Lower lobe of right lung (tissue), 2 donors: ENCODE data around the gene IQCF6. TPM values are rescaled to one million over a fixed set of nuclear protein-coding genes. Genes with fewer than 3 reads are reported as not detected.

Experiments used
- ATAC-seq, 2 donors: fragments of 200-7000 bp; cut with Tn5 transposase; one replicate each; pipeline ENCODE4 v1.9.1; 2020 to 2022; ENCODE audit warnings: mild to moderate bottlenecking in 2 of 2, moderate library complexity in 2 of 2
- DNase-seq: peaks from one replicate; pipeline ENCODE4 v3.0.0-alpha.2; 2020
- H3K27ac ChIP-seq: fragments of 200-600 bp; one replicate; pipeline ENCODE4 v1.8.0; 2022
- H3K27me3 ChIP-seq: fragments of 200-600 bp; one replicate; pipeline ENCODE4 v1.8.0; 2022; ENCODE audit warnings: low read depth
- H3K36me3 ChIP-seq: fragments of 200-600 bp; one replicate; pipeline ENCODE4 v1.8.0; 2022; ENCODE audit warnings: mild to moderate bottlenecking
- H3K4me1 ChIP-seq: fragments of 200-600 bp; one replicate; pipeline ENCODE4 v1.8.0; 2022
- H3K4me3 ChIP-seq: fragments of 200-600 bp; one replicate; pipeline ENCODE4 v1.8.0; 2022; ENCODE audit warnings: mild to moderate bottlenecking
- H3K9me3 ChIP-seq: fragments of 200-600 bp; one replicate; pipeline ENCODE4 v1.8.0; 2022
- intact Hi-C: fragments of 100-400 bp; cut with DNase I; formaldehyde crosslinking; loops from one replicate; pipeline ENCODE4 v1.11.0; 2022
- long read RNA-seq: library from polyadenylated mRNA; unstranded; transcript quantifications from one replicate; pipeline ENCODE4 v2.0.0, GENCODE V29; 2021
- total RNA-seq: library from RNA; stranded (reverse); fragmentation: NEBNext Ultra II Directional; extraction: Animal tissue kit (Norgen Biotek cat#: 25700); gene quantifications from one replicate; pipeline ENCODE4 v1.2.1, GENCODE V29; 2021
- TF ChIP-seq, protein P1 (sequence below): fragments of 200-600 bp; IDR thresholded peaks from one replicate; pipeline ENCODE4 v1.8.0; 2022; ENCODE audit warnings: antibody characterized with exemption, mild to moderate bottlenecking
- donor health status: DM: no; HTN: yes; CAD: no; lungs with severe emphysema.

The IQCF6 gene
- not detected for total RNA-seq
- long read RNA-seq = 0 reads

DNA sequence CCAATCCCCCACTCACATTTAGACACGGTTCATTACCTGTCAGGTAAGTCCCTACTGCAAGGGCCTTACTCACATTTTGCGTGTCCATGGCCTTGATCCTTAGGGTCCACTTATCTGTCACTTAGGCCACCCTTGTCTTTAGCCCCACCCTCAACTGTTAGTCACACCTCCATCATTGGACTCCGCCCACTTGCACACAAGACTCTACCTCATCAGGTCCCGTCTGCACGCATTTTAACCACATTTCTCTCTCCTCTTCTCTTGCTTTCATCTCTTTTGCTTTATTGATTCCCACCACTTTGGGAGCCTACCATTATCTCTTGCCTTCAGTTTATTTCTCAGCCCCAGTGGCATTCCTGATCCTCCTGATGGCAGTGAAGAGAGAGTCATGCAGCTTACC, at the start of gene IQCF6:
Gene IQCF6, minus strand, starts transcription at position 101 of the 400 bp plus-strand sequence. Its CDS starts 13 bp downstream, at position 88.
- Histone ChIP-seq H3K4me3 (no peak within 1 kb of the TSS), H3K27ac (no peak within 1 kb of the TSS), H3K9me3 (no peaks in the 10 kb centered on the region), H3K36me3 (no peaks in the 10 kb centered on the region), H3K4me1 (no peaks in the 10 kb centered on the region), H3K27me3 (peaks cover 4% of the 10 kb centered on the region)
- intact Hi-C loops = no loop called here
- TF ChIP-seq, protein P1, sequence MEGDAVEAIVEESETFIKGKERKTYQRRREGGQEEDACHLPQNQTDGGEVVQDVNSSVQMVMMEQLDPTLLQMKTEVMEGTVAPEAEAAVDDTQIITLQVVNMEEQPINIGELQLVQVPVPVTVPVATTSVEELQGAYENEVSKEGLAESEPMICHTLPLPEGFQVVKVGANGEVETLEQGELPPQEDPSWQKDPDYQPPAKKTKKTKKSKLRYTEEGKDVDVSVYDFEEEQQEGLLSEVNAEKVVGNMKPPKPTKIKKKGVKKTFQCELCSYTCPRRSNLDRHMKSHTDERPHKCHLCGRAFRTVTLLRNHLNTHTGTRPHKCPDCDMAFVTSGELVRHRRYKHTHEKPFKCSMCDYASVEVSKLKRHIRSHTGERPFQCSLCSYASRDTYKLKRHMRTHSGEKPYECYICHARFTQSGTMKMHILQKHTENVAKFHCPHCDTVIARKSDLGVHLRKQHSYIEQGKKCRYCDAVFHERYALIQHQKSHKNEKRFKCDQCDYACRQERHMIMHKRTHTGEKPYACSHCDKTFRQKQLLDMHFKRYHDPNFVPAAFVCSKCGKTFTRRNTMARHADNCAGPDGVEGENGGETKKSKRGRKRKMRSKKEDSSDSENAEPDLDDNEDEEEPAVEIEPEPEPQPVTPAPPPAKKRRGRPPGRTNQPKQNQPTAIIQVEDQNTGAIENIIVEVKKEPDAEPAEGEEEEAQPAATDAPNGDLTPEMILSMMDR = no peak
- ATAC-seq (no peak), DNase-seq (no peak)

DNA sequence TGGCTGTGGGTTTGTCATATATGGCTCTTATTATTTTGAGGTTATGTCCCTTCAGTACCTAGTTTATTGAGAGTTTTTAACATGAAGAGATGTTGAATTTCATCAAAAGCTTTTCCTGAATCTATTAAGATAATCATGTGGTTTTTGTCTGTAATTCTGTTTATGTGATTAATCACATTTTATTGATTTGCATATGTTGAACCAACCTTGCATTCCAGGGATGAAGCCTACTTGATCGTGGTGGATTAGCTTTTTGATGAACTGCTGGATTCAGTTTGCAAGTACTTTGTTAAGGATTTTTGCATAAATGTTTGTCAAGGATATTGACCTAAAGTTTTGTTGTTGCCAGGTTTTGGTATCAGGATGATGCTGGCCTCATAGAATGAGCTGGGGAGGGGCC, 49.3 kb upstream of the IQCF6 start:
- Histone ChIP-seq H3K4me3 (no peak overlapping the region), H3K9me3 (peaks cover 10% of the 10 kb centered on the region), H3K27ac (no peak overlapping the region), H3K27me3 (no peaks in the 10 kb centered on the region), H3K36me3 (no peaks in the 10 kb centered on the region), H3K4me1 (no peaks in the 10 kb centered on the region)
- TF ChIP-seq, protein P1 = no peak
- intact Hi-C loops = no loop called here
- ATAC-seq = no peak
- DNase-seq = no peak

DNA sequence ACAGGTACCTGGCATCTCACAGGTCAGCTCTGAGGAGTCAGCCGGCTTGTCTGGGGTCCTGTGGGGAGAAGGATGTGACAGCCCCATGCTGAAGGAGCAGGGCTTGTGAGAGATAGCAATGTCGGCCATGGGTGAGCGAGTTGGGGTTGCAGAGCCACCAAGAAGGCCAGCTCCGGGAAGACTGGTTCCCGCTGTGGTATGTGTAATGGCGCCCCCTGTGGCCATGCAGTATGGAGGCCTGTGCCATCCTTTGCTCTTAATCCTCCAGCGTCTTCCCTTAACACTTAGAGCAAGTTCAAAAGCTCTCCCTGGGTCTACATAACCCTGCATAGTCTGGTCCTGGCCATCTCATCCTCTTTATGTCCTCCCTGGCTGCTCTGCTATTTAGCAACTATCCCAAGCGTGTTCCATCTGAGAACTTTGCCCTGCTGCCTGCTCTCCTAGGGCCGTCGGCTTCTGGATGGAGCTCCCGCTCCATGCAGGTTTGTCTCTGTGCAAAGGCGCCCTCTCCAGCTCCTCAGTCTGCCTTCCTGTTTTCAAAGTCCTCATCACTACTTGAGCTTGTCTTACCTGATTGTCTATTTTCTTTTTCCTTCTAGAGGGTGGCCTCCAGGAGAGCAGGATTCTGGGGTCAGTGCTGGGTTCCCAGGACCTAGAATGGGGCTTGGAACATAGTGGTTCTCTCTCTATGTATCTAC, 40.8 kb upstream of the IQCF6 start:
- TF ChIP-seq, protein P1 = no peak
- Histone ChIP-seq H3K9me3 (no peaks in the 10 kb centered on the region), H3K4me1 (no peaks in the 10 kb centered on the region), H3K27ac (no peak overlapping the region), H3K4me3 (no peak overlapping the region), H3K36me3 (no peaks in the 10 kb centered on the region), H3K27me3 (peaks cover 15% of the 10 kb centered on the region)
- DNase-seq (no peak), ATAC-seq (no peak)
- intact Hi-C loops = no loop called here

DNA sequence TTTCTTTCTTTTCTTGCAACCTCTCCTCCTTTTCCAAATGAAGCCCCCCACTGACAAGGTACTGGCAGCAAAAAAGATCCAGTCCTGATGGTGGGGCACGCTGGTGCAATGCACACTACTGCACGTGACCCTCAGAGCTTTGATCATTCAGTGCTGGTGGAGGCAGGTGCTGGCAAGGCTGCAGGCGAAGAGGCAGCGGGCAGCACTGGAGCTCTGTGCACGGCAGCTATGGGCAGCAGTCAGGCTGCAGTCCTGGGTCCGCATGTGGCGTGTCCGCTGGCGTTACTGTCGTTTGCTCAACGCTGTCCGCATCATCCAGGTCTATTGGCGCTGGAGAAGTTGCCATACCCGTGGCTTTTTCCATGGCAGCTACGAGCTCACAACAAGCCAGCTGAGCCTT, 40.1 kb upstream of the IQCF6 start:
- Histone ChIP-seq H3K27ac (no peak overlapping the region), H3K36me3 (no peaks in the 10 kb centered on the region), H3K4me3 (no peak overlapping the region), H3K27me3 (peaks cover 15% of the 10 kb centered on the region), H3K4me1 (no peaks in the 10 kb centered on the region), H3K9me3 (no peaks in the 10 kb centered on the region)
- DNase-seq (no peak), ATAC-seq (no peak)
- TF ChIP-seq, protein P1 = no peak
- intact Hi-C loops = no loop called here

DNA sequence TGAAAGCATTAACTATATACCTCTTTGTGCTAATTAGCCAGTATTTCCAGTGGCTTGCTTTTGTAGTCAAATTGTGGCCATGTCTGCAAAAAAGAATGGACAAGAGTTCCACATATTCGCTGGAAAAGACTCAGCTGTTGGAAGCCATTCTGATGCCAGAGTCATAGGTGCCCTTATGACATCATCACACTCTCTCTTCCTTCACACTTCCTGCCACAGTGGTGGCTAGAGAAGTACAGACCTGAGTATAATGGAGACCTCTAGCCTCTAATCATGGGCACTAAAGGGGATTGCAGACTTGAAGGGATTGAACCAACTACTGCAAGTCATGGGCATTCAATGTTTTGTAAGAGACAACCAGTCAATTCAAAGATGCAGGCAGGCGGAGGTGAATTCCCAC, 38.3 kb upstream of the IQCF6 start:
- no peak for ATAC-seq

More for the DNA sequence above, 38.3 kb upstream of the IQCF6 start:
- TF ChIP-seq, protein P1 = no peak
- Histone ChIP-seq H3K4me1 (no peaks in the 10 kb centered on the region), H3K36me3 (no peaks in the 10 kb centered on the region), H3K4me3 (no peak overlapping the region), H3K27ac (no peak overlapping the region), H3K9me3 (no peaks in the 10 kb centered on the region), H3K27me3 (peaks cover 15% of the 10 kb centered on the region)
- no peak for DNase-seq
- intact Hi-C loops = no loop called here
